Stimulated activated CD8-positive, alpha-beta memory T cell treated with anti-CD3 and anti-CD28 coated beads, Interleukin-4, amount 100 ng/mL, for 4 hours (primary cell): Measurements from ENCODE around the gene FGFR2.

Experiments used
- DNase-seq, 2 donors: peaks; one replicate each; pipeline ENCODE4 v3.0.0-alpha.2; 2020; ENCODE audit warnings: low read depth in 2 of 2, low spot score in 1 of 2

The FGFR2 gene

DNA sequence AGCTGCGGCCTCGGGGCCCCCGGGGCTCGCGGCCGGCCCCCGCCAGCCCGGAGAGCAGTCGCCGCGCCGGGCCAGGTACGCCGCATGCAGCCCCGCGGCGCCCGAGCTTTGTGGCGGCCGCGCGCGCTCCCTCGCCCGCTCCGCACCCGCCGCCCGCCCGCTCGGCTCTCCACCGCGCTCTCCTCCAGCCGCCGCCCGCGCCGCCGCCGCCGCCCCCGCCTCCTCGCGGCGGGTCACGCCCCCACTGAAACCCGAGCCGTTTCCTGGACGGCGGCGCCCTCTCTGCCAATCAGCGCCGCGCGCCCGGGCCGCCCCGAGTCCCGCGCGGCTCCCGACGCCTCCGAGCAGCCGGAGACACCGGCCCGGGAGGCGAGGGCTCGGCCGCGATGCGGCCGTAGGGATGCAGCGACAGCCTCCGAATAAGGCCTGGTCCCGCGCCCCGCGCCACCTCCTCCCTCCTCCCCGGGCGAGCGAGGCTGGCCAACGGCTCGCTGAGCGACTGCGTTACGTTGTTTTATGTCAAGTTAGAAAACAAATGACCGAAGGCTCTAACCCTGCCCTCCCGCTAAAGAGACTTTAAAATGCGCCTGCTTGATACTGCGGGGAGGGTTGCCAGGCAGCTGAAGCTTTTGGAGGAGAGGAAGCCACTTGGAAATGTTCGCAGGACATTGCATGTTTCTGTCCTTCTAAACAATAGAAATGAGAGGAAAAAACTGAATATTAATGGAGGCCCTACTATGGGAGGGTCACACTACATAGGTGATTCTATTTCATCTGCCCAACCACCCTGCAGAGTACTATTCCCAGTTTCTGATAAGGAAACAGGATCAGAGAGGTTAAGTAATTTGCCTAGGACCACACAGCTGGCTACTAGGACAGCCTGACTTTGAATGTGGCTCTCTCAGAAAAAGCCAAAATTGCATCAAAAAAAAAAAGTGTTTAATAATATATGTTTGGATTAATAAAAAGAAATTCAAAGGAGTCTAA lies at the start of gene FGFR2:
Gene FGFR2 (minus strand): TSS at position 182 of the 987 bp plus-strand sequence. CDS start 4,627 bp downstream, outside the sequence.
- no peak for DNase-seq

DNA sequence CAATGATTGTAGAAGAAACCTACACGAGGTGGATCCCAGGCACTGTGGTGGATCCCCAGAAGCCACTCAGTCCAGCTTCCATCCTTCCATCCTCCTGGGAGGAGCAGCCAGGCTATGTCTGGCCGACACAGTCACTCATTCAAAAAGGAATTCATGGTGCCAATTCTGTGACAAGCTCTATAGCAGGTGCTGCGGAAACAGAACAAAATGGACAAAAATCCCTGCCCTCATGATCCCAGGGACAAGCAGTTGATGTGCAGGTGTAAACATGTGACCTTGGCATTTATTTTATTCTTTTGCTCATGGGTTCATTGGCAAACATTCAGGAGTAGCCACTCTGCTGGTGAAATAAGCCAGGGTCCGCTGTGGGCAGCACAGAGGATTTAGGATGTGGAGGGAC lies 49.2 kb upstream of the FGFR2 start:
- DNase-seq, result no peak

- no peak for DNase-seq
Observed at GRCh38 chr10:121645696-121646095, 47.5 kb upstream of the FGFR2 start.

GRCh38 chr10:121644501-121644900 lies 46.3 kb upstream of the FGFR2 start:
- DNase-seq, result no peak

- DNase-seq, result no peak
Observed at GRCh38 chr10:121640266-121640665, 42.0 kb upstream of the FGFR2 start.

DNA sequence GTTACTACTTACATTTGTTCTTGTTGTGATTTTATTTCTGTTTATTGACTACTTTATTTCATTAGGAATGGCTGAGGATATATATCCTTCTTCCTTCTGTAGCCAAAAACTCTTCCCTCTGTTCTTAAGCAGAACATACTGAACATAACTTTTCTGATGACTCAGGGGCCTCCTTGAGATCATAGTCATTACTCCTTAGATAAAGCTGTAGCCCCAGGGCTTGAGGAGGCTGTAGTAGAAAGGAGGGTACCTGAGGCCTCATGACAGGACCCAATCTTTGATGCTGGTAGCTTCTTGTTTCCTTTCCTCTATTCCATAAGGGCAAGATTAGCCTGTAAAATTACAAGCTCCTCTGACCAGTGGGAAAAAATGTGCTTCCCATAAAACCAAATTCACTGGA lies 41.2 kb upstream of the FGFR2 start:
- no peak for DNase-seq

- DNase-seq, result no peak
Observed at GRCh38 chr10:121637437-121637836, 39.2 kb upstream of the FGFR2 start.

GRCh38 chr10:121633056-121633455 lies 34.8 kb upstream of the FGFR2 start:
- no peak for DNase-seq

- DNase-seq, result no peak
Observed at GRCh38 chr10:121631365-121632029, 33.3 kb upstream of the FGFR2 start.

GRCh38 chr10:121628859-121629258 lies 30.6 kb upstream of the FGFR2 start:
- DNase-seq, result no peak

- DNase-seq, result no peak
Observed at GRCh38 chr10:121627876-121628581, 29.8 kb upstream of the FGFR2 start.

DNA sequence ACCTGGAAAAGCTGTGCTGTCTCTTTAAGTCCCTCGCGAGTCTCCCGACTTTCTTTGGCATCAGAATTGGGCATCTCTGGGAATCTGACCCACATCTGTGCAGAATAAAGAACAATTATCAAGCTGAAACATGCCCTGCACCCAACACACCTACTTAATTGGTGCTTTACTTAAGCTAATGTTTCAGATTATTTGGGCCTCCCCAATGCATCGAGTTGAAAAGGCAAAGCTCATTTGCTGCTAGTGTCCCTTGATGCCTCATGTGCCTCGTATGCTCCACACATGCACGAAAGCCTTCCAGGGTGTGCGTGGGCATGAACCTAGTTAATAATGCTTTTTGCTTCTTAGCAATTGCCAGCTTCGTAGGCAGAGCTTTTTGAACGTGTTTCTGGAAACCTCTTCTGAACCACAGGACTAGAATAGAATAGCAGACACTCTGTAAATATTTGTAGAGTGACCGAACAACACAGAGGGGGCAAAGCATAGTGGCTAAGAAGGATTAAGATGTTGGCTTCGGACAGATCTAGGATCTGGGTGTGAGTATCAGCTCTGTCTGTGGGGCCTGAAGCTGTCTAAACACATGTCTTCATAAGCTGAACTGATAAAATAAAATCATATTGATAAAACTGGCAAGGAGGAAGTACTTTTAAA lies 26.7 kb upstream of the FGFR2 start:
- DNase-seq, result no peak

- DNase-seq, result no peak
Observed at GRCh38 chr10:121618906-121619305, 20.7 kb upstream of the FGFR2 start.

DNA sequence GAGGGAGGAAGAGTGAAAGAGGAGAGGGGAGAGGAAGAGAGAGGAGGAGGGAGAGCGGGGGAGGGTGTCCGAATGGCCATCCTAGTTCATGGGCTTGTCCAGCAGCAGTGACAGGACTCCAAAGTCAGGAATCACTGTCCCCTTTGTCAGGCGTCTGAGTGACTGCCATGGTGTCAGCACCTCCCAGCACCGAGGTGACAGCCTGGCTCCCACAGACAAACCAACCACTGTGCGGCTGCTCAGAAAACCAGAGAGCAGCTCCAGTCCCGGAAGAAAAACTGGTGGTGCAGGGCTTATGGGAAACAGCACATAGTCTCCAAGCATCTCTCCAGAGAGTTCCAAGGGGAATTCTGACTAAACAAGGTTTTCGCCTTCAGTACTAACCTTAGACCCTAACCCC lies 18.9 kb upstream of the FGFR2 start:
- no peak for DNase-seq

- DNase-seq, result no peak
Observed at GRCh38 chr10:121616291-121616690, 18.0 kb upstream of the FGFR2 start.

DNA sequence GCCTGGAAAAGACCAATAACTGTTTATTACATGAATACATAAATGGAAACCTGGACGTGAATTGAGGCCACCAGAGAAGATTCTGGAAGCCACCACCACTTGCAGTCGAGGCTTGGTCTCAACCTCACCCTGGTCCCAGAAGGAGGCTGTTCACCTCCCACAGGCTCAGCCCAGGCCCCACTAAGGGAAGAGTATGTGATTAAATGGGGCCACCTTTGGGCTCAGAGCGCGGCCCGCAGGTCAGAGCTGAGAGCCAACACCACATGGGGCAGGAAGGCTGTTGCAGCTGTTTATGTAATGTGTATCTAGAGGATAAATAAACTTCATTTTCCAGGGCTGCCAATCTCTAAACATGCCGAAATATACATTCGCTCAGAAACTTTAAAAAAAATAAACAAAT lies 17.6 kb upstream of the FGFR2 start:
- no peak for DNase-seq

GRCh38 chr10:121615435-121615793 lies 17.2 kb upstream of the FGFR2 start:
- no peak for DNase-seq

DNA sequence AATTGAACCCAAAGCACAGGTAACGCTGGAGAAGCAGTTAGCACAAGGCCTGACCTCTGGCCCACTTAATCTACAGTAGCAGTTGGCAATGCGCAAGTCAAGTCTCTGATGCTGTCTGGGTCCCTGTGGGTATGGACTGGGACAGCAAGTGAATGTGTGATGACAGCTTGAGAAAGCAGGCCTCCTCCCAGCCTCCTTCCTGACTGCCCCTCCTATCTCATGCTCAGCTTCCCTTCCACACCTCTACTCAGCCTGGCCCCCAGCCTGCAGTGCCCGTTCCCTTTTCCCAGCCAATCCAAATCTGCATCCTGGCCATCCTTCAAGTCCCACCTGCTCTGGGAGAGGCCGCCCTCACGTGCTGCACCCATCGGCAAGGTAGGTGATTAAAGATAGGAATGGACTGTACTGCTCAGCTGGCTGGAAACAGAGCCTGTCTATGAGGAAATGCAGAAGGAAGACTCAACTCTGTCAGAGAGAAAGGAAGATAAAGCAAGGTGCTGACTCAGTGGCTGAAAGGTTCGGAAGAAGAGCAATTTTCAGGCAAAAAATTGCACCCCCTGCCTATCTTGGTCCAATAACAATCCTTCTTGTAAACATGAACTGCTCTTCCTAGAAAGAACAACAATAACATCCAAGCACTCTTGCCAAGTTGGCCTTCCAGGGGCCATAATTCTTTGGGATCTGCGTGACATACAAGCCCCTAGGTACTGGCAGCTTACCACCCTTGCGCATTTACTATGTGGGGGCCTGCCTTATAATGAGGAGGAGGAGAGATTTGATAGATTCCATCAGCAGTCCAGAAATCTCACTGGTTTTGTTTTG lies 16.6 kb upstream of the FGFR2 start:
- no peak for DNase-seq

- no peak for DNase-seq
Observed at GRCh38 chr10:121613456-121613855, 15.2 kb upstream of the FGFR2 start.

DNA sequence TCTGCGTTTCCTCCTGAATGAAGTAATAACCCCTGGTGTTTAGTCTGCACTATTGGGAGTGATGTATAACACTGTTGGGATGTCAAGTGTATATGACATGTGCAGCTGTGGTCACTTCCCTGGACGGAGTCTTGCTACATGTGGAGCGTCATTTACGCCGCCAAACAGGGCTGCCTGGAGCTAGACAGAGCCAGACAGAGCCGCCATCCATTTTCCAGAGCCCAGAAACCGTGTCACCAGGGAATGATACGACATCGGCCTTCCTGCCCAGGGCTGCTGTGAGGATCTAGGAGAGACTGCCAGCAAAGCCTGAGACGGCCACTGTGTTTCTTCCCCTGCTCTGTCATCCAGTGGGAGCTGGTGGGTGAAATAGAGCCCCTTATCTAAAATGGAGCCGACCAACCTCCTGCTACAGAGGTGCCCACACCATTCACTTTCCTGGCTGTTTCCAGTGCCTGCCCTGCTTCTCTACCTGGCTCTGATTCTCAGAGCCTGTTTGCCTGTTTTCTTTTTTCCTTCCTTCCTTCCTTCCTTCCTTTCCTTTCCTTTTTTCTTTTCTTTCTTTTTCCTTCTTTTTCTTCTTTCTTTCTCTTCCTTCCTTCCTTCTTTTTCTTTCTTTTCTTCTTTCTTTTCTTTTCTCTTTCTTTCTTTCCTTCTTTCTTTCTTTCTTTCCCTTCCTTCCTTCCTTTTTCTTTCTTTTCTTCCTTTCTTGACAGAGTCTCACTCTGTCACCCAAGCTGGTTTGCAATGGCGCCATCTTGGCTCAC lies 13.3 kb upstream of the FGFR2 start:
- DNase-seq, result no peak
